ENCODE results near the gene SPIB.
"Not testable (repeated sequence)": the region's sequence is repeated elsewhere in the genome, so short reads cannot be mapped to it uniquely, and the experiment has no call there.

SPIB gene

GRCh38 chr19:50435221-50435620 lies 16.5 kb downstream of the SPIB start:
- DNase-seq (ENCODE audit: extremely low read depth in 1 of 2, low read depth in 1 of 2), result no peak

- DNase-seq (ENCODE audit: extremely low read depth in 1 of 2, low read depth in 1 of 2), result no peak
Measured at GRCh38 chr19:50435627-50436026, 16.9 kb downstream of the SPIB start.

- DNase-seq (ENCODE audit: extremely low read depth in 1 of 2, low read depth in 1 of 2), result no peak
Measured at GRCh38 chr19:50437862-50438449, 19.2 kb downstream of the SPIB start.

- not testable (repeated sequence) for DNase-seq (ENCODE audit: extremely low read depth in 1 of 2, low read depth in 1 of 2)
Measured at GRCh38 chr19:50439130-50439529, 20.4 kb downstream of the SPIB start.

- no peak for DNase-seq (ENCODE audit: extremely low read depth in 1 of 2, low read depth in 1 of 2)
Measured at GRCh38 chr19:50444059-50444458, 25.3 kb downstream of the SPIB start.

- DNase-seq (ENCODE audit: extremely low read depth in 1 of 2, low read depth in 1 of 2), result no peak
Measured at GRCh38 chr19:50447053-50447452, 28.3 kb downstream of the SPIB start.

- DNase-seq (ENCODE audit: extremely low read depth in 1 of 2, low read depth in 1 of 2), result no peak
Measured at GRCh38 chr19:50447750-50448149, 29.0 kb downstream of the SPIB start.

- DNase-seq (ENCODE audit: extremely low read depth in 1 of 2, low read depth in 1 of 2), result no peak
Measured at GRCh38 chr19:50449236-50449899, 30.6 kb downstream of the SPIB start.

- no peak for DNase-seq (ENCODE audit: extremely low read depth in 1 of 2, low read depth in 1 of 2)
Measured at GRCh38 chr19:50450369-50451222, 31.9 kb downstream of the SPIB start.

- DNase-seq (ENCODE audit: extremely low read depth in 1 of 2, low read depth in 1 of 2), result no peak
Measured at GRCh38 chr19:50451223-50451534, 32.4 kb downstream of the SPIB start.

GRCh38 chr19:50453243-50453642 lies 34.5 kb downstream of the SPIB start:
- no peak for DNase-seq (ENCODE audit: extremely low read depth in 1 of 2, low read depth in 1 of 2)

- DNase-seq (ENCODE audit: extremely low read depth in 1 of 2, low read depth in 1 of 2), result no peak
Measured at GRCh38 chr19:50455992-50456391, 37.3 kb downstream of the SPIB start.

GRCh38 chr19:50457300-50457699 lies 38.6 kb downstream of the SPIB start:
- no peak for DNase-seq (ENCODE audit: extremely low read depth in 1 of 2, low read depth in 1 of 2)

GRCh38 chr19:50458396-50459066 lies 39.8 kb downstream of the SPIB start:
- no peak for DNase-seq (ENCODE audit: extremely low read depth in 1 of 2, low read depth in 1 of 2)

GRCh38 chr19:50459067-50459456 lies 40.3 kb downstream of the SPIB start:
- DNase-seq (ENCODE audit: extremely low read depth in 1 of 2, low read depth in 1 of 2), result no peak

- DNase-seq (ENCODE audit: extremely low read depth in 1 of 2, low read depth in 1 of 2), result no peak
Measured at GRCh38 chr19:50459638-50460037, 40.9 kb downstream of the SPIB start.

GRCh38 chr19:50460161-50460765 lies 41.5 kb downstream of the SPIB start:
- DNase-seq (ENCODE audit: extremely low read depth in 1 of 2, low read depth in 1 of 2), result no peak

- peak in 1 of 2 donors; percentile 28 for DNase-seq (ENCODE audit: extremely low read depth in 1 of 2, low read depth in 1 of 2)
Measured at GRCh38 chr19:50461066-50461875, 42.5 kb downstream of the SPIB start.

- DNase-seq (ENCODE audit: extremely low read depth in 1 of 2, low read depth in 1 of 2), result no peak
Measured at GRCh38 chr19:50462970-50463369, 44.2 kb downstream of the SPIB start.

- no peak for DNase-seq (ENCODE audit: extremely low read depth in 1 of 2, low read depth in 1 of 2)
Measured at GRCh38 chr19:50464348-50464747, 45.6 kb downstream of the SPIB start.

All from activated CD8-positive, alpha-beta memory T cell treated with anti-CD3 and anti-CD28 coated beads for 1 hour (primary cell).